HepG2 (cell line): ENCODE data around the gene IST1. TPM values are rescaled to one million over a fixed set of nuclear protein-coding genes. Genes with fewer than 3 reads are reported as not detected.

Experiments used
- ATAC-seq: fragments of 200-7000 bp; cut with Tn5 transposase; 3 replicates; pipeline ENCODE4 v1.9.1; 2020; ENCODE audit warnings: mild to moderate bottlenecking, moderate library complexity
- BruUV-seq: library from RNA; stranded (reverse); fragments of 400-500 nt; replicated peaks from 2 replicates; lab custom pipeline; 2021; lab: Mats Ljungman, UMichigan
- CTCF ChIA-PET: fragments of 300-600 bp; formaldehyde crosslinking; extraction: SDS; loops from one replicate; lab custom pipeline; 2021; ENCODE audit warnings: low total read pairs, inconsistent platforms, low intra/inter-chr PET ratio; lab: Yijun Ruan, JAX
- POLR2A ChIA-PET: fragments of 350-600 bp; sonication (Branson Sonifier 250); formaldehyde crosslinking; loops from one replicate; lab custom pipeline; 2020; ENCODE audit warnings: antibody characterized with exemption, inconsistent platforms; lab: Yijun Ruan, JAX
- DNase-seq: peaks from one replicate; pipeline ENCODE4 v3.0.0-alpha.2; 2015; ENCODE audit warnings: low spot score
- FAIRE-seq: peaks from 3 replicates; lab custom pipeline; 2011; peaks lifted over from hg19 to GRCh38; lab: Jason Lieb, UNC
- H2AFZ ChIP-seq: one replicate; pipeline ENCODE4 v1.6.1; 2011; ENCODE audit warnings: low read length, inconsistent platforms
- H3K27ac ChIP-seq: fragments of 300-600 bp; 3 replicates; pipeline ENCODE4 v1.8.0; 2011; ENCODE audit warnings: mixed run types, mild to moderate bottlenecking, mixed read lengths, low read length, inconsistent platforms; ENCODE audit not compliant: insufficient read depth; ENCODE audit errors: extremely low read length
- H3K27me3 ChIP-seq, 2 experiments: fragments of 200-600 bp in 1 of 2; 2 replicates in 1 of 2; 3 replicates in 1 of 2; pipeline versions ENCODE4 v1.6.0 to v1.8.0; 2011; ENCODE audit warnings: low read length in 2 of 2, mild to moderate bottlenecking in 2 of 2, moderate library complexity in 2 of 2, inconsistent platforms in 1 of 2; ENCODE audit not compliant: insufficient read depth in 2 of 2, control insufficient read depth in 1 of 2
- H3K36me3 ChIP-seq, 2 experiments: fragments of 200-600 bp in 1 of 2; replicated peaks in 1 of 2; 2 replicates in 1 of 2; 3 replicates in 1 of 2; pipeline versions ENCODE4 v1.5.1 to v1.8.0; 2011; ENCODE audit warnings: low read length in 2 of 2, inconsistent platforms in 1 of 2; ENCODE audit not compliant: insufficient read depth in 2 of 2, control insufficient read depth in 1 of 2
- H3K4me1 ChIP-seq: 2 replicates; pipeline ENCODE4 v1.5.1; 2012; ENCODE audit warnings: low read length, inconsistent platforms; ENCODE audit not compliant: insufficient read depth
- H3K4me2 ChIP-seq: 2 replicates; pipeline ENCODE4 v1.6.0; 2011; ENCODE audit warnings: low read depth, low read length, inconsistent platforms
- H3K4me3 ChIP-seq, 3 experiments: fragments of 200-600 bp in 1 of 3; sonication (generic), shearing (Covaris generic) in 1 of 3; replicated peaks in 1 of 3; 2 replicates each; pipeline ENCODE4 v1.5.1; 2011 to 2016; ENCODE audit warnings: low read length in 3 of 3, inconsistent platforms in 2 of 3, low read depth in 2 of 3, mild to moderate bottlenecking in 2 of 3, control low read depth in 1 of 3, mixed read lengths in 1 of 3; ENCODE audit not compliant: insufficient read depth in 1 of 3
- H3K79me2 ChIP-seq: one replicate; pipeline ENCODE4 v1.6.1; 2011; ENCODE audit warnings: low read length, inconsistent platforms; ENCODE audit not compliant: insufficient read depth
- H3K9ac ChIP-seq: 2 replicates; pipeline ENCODE4 v1.6.0; 2011; ENCODE audit warnings: mild to moderate bottlenecking, low read depth, low read length, inconsistent platforms; ENCODE audit not compliant: insufficient read depth
- H3K9me3 ChIP-seq: 2 replicates; pipeline ENCODE4 v1.5.1; 2012; ENCODE audit warnings: mild to moderate bottlenecking, low read length
- H4K20me1 ChIP-seq: 2 replicates; pipeline ENCODE4 v1.6.0; 2011; ENCODE audit warnings: inconsistent platforms, mild to moderate bottlenecking, low read length, moderate library complexity; ENCODE audit not compliant: insufficient read depth
- BORCS8-MEF2B ChIP-seq: sonication (generic); formaldehyde crosslinking; IDR thresholded peaks from 2 replicates; pipeline ENCODE4 v1.8.0; 2022; ENCODE audit warnings: mild to moderate bottlenecking, missing genetic modification reagents
- CC2D1A ChIP-seq: sonication (generic); formaldehyde crosslinking; IDR thresholded peaks from 2 replicates; pipeline ENCODE4 v1.8.1; 2023; ENCODE audit warnings: mild to moderate bottlenecking, missing genetic modification reagents
- DMAP1 ChIP-seq: IDR thresholded peaks from 2 replicates; pipeline ENCODE4 v1.6.1; 2016
- ELF4 ChIP-seq: sonication (generic); formaldehyde crosslinking; IDR thresholded peaks from 2 replicates; pipeline ENCODE4 v1.5.0; 2020; ENCODE audit warnings: missing genetic modification reagents, mild to moderate bottlenecking, moderate library complexity, borderline replicate concordance
- MAFK ChIP-seq, 2 experiments: IDR thresholded peaks in 1 of 2; conservative IDR thresholded peaks in 1 of 2; 2 replicates each; pipeline ENCODE4 v1.6.1; 2011; ENCODE audit warnings: improper control_type of control experiment in 2 of 2, low read length in 2 of 2
- MBD4 ChIP-seq: IDR thresholded peaks from 2 replicates; pipeline ENCODE4 v1.6.1; 2012; ENCODE audit warnings: low read length, inconsistent platforms, borderline replicate concordance
- NFIB ChIP-seq: sonication (generic); formaldehyde crosslinking; IDR thresholded peaks from 2 replicates; pipeline ENCODE4 v1.9.0; 2021; ENCODE audit warnings: missing genetic modification reagents, mild to moderate bottlenecking, borderline replicate concordance
- PHF5A ChIP-seq: IDR thresholded peaks from one replicate; pipeline ENCODE4 v1.6.1; 2018; ENCODE audit warnings: low read depth, missing genetic modification reagents; ENCODE audit not compliant: unreplicated experiment
- SMAD3 ChIP-seq: sonication (generic); formaldehyde crosslinking; IDR thresholded peaks from 2 replicates; pipeline ENCODE4 v1.4.0; 2020; ENCODE audit warnings: missing genetic modification reagents
- SMARCC2 ChIP-seq: fragments of 450-650 bp; IDR thresholded peaks from 2 replicates; pipeline ENCODE4 v1.6.1; 2017; ENCODE audit warnings: antibody characterized with exemption, mild to moderate bottlenecking
- SP5 ChIP-seq: IDR thresholded peaks from 2 replicates; pipeline ENCODE4 v1.6.1; 2016; ENCODE audit warnings: low read depth, borderline replicate concordance
- ZNF101 ChIP-seq: sonication (generic); formaldehyde crosslinking; IDR thresholded peaks from 2 replicates; pipeline ENCODE4 v1.4.0; 2020; ENCODE audit warnings: mild to moderate bottlenecking, low read depth, missing genetic modification reagents, borderline replicate concordance
- ZNF121 ChIP-seq: sonication (generic); formaldehyde crosslinking; IDR thresholded peaks from 2 replicates; pipeline ENCODE4 v1.5.0; 2020; ENCODE audit warnings: mild to moderate bottlenecking, missing genetic modification reagents
- ZNF30 ChIP-seq: sonication (generic); formaldehyde crosslinking; IDR thresholded peaks from 2 replicates; pipeline ENCODE4 v1.5.0; 2020; ENCODE audit warnings: mild to moderate bottlenecking, missing genetic modification reagents
- ZNF546 ChIP-seq: sonication (generic); formaldehyde crosslinking; conservative IDR thresholded peaks from 2 replicates; pipeline ENCODE4 v1.8.1; 2023; ENCODE audit warnings: mild to moderate bottlenecking, missing genetic modification reagents
- ZNF589 ChIP-seq: sonication (generic); formaldehyde crosslinking; conservative IDR thresholded peaks from 2 replicates; pipeline ENCODE4 v1.8.0; 2022; ENCODE audit warnings: mild to moderate bottlenecking, moderate library complexity, missing genetic modification reagents
- ZNF619 ChIP-seq: sonication (generic); formaldehyde crosslinking; IDR thresholded peaks from 2 replicates; pipeline ENCODE4 v1.4.0; 2020; ENCODE audit warnings: mild to moderate bottlenecking, missing genetic modification reagents
- ZNF724P ChIP-seq: sonication (generic); formaldehyde crosslinking; IDR thresholded peaks from 2 replicates; pipeline ENCODE4 v1.8.0; 2022; ENCODE audit warnings: missing genetic modification reagents, borderline replicate concordance
- ZNF773 ChIP-seq: sonication (generic); formaldehyde crosslinking; IDR thresholded peaks from 2 replicates; pipeline ENCODE4 v1.4.0; 2020; ENCODE audit warnings: missing genetic modification reagents, borderline replicate concordance
- WGBS: methylation state at CpG from one replicate; pipeline ENCODE4 v1.1.6; 2017; ENCODE audit warnings: low lambda C conversion rate; 5-methylcytosine and 5-hydroxymethylcytosine counted together
- in situ Hi-C: cut with HindIII; loops from 2 replicates; pipeline ENCODE4 v1.10.0; 2017; ENCODE audit warnings: low pct_unique_long_range_greater_than_20kb; ENCODE audit not compliant: extremely low pct_ligation_motif_present
- intact Hi-C: fragments of 100-400 bp; cut with micrococcal nuclease; formaldehyde crosslinking; loops from one replicate; pipeline ENCODE4 v1.10.0; 2022; ENCODE audit not compliant: unreplicated experiment
- polyA plus RNA-seq, 8 experiments: library from polyadenylated mRNA; depleted of rRNA in 3 of 8; stranded (reverse) in 7 of 8; unstranded in 1 of 8; fragments of >200 nt; fragmentation: Illumina TruSeq in 4 of 8; extraction: Trizol in 4 of 8; gene quantifications; 2 replicates each; pipeline versions ENCODE4 v1.2.1 to v1.2.3, GENCODE V29; 2011 to 2016; ENCODE audit warnings: low read depth in 4 of 8, missing spikeins in 1 of 8, mixed read lengths in 1 of 8; ENCODE audit not compliant: insufficient read depth in 1 of 8
- total RNA-seq, 5 experiments: library from RNA; depleted of rRNA; stranded (reverse); fragments of >200 nt; fragmentation: Illumina TruSeq; extraction: Trizol; gene quantifications; 2 replicates each; pipeline ENCODE4 v1.2.3, GENCODE V29; 2016; ENCODE audit warnings: low read depth in 1 of 5
- TF ChIP-seq, protein P1 (sequence below): sonication (generic); formaldehyde crosslinking; conservative IDR thresholded peaks from 2 replicates; pipeline ENCODE4 v1.4.0; 2020; ENCODE audit warnings: mild to moderate bottlenecking, missing genetic modification reagents, moderate library complexity
- TF ChIP-seq, protein P2 (sequence below): sonication (generic); formaldehyde crosslinking; IDR thresholded peaks from 2 replicates; pipeline ENCODE4 v1.5.1; 2020; ENCODE audit warnings: missing genetic modification reagents, mild to moderate bottlenecking, borderline replicate concordance

The IST1 gene
- total and polyA plus RNA-seq, 2 of the 13 experiments (the other 11 are each of a cell fraction or from before 2014, with no cell fraction given) = 346 to 415 TPM

DNA sequence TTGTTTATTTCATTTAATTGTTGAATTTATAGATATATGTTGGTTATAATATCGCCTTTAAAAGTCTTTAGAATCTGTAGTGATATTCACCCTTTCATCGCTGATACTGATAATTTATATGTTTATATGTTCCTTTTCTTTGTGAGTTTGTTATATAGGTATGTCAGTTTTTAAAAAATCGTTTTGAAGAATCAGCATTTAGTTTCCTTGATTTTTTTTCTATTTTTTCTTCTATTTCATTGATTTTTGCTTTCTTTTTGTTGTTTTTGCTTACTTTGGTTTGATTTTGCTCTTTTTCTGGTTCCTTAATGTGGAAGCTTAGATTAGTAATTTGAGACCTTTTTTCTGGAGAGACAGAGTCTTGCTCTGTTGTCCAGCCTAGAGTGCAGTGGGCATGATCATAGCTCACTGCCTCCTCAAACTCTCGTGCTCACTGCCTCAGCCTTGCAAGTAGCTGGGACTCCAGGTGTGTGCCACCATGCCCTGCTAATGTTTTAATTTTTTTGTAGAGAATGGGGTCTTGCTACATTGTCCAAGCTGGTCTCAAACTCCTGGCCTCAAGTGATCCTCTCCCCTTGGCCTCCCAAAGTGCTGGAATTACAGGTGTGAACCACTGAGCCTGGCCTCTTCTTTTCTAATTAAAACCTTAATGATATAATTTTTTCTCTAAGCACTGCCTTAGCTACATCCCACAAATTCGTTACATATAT is 7.5 kb downstream of the IST1 start:
- H3K9ac ChIP-seq = no peak overlapping the region
- intact Hi-C loops = no loop called here
- no peak for TF ChIP-seq ZNF724P (CRISPR knock-in tag)
- TF ChIP-seq ZNF589 = no peak
- no peak for TF ChIP-seq PHF5A (CRISPR knock-in tag)
- TF ChIP-seq, protein P1, sequence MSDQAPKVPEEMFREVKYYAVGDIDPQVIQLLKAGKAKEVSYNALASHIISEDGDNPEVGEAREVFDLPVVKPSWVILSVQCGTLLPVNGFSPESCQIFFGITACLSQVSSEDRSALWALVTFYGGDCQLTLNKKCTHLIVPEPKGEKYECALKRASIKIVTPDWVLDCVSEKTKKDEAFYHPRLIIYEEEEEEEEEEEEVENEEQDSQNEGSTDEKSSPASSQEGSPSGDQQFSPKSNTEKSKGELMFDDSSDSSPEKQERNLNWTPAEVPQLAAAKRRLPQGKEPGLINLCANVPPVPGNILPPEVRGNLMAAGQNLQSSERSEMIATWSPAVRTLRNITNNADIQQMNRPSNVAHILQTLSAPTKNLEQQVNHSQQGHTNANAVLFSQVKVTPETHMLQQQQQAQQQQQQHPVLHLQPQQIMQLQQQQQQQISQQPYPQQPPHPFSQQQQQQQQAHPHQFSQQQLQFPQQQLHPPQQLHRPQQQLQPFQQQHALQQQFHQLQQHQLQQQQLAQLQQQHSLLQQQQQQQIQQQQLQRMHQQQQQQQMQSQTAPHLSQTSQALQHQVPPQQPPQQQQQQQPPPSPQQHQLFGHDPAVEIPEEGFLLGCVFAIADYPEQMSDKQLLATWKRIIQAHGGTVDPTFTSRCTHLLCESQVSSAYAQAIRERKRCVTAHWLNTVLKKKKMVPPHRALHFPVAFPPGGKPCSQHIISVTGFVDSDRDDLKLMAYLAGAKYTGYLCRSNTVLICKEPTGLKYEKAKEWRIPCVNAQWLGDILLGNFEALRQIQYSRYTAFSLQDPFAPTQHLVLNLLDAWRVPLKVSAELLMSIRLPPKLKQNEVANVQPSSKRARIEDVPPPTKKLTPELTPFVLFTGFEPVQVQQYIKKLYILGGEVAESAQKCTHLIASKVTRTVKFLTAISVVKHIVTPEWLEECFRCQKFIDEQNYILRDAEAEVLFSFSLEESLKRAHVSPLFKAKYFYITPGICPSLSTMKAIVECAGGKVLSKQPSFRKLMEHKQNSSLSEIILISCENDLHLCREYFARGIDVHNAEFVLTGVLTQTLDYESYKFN (CRISPR knock-in tag) = no peak
- TF ChIP-seq CC2D1A (CRISPR knock-in tag) = no peak
- no peak for TF ChIP-seq MBD4
- TF ChIP-seq ZNF30 = no peak
- TF ChIP-seq SMARCC2 = no peak
- no peak for TF ChIP-seq BORCS8-MEF2B (CRISPR knock-in tag)
- TF ChIP-seq, protein P2, sequence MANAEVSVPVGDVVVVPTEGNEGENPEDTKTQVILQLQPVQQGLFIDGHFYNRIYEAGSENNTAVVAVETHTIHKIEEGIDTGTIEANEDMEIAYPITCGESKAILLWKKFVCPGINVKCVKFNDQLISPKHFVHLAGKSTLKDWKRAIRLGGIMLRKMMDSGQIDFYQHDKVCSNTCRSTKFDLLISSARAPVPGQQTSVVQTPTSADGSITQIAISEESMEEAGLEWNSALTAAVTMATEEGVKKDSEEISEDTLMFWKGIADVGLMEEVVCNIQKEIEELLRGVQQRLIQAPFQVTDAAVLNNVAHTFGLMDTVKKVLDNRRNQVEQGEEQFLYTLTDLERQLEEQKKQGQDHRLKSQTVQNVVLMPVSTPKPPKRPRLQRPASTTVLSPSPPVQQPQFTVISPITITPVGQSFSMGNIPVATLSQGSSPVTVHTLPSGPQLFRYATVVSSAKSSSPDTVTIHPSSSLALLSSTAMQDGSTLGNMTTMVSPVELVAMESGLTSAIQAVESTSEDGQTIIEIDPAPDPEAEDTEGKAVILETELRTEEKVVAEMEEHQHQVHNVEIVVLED (CRISPR knock-in tag) = no peak
- TF ChIP-seq SMAD3 (CRISPR knock-in tag) = no peak
- no peak for TF ChIP-seq ZNF619 (CRISPR knock-in tag)
- TF ChIP-seq SP5 (CRISPR knock-in tag) = no peak
- no peak for TF ChIP-seq DMAP1 (CRISPR knock-in tag)
- TF ChIP-seq NFIB = no peak
- peak; percentile 97 for TF ChIP-seq ZNF121 (CRISPR knock-in tag)
- TF ChIP-seq ZNF546 (CRISPR knock-in tag) = no peak
- TF ChIP-seq ZNF101 (CRISPR knock-in tag) = no peak
- TF ChIP-seq MAFK (conservative IDR thresholded peaks at IDR 0.05 in 1 of 2, IDR thresholded peaks at IDR 0.05 in 1 of 2; ENCODE audit: low read length in 2 of 2) = peak in 1 of 2 experiments; percentile 49; a peak in 2 of 4 replicates
- 0 out of 2 replicates have a peak, but pooled peaks have one; percentile 13 for TF ChIP-seq ELF4 (CRISPR knock-in tag)
- no peak for TF ChIP-seq ZNF773 (CRISPR knock-in tag)

More for the DNA sequence above, 7.5 kb downstream of the IST1 start:
- ChIA-PET POLR2A (interaction anchor here (0.7 to 1.5 kb wide), 2 partner anchors 8 to 9 kb away, joined by 3 read pairs; no protein-coding TSS in a partner anchor), CTCF (no interaction called here)
- Histone ChIP-seq H3K4me2 (0 out of 2 replicates have a peak overlapping the region, but pooled peaks have one; percentile 8), H2AFZ (no peak overlapping the region), H3K4me1 (peaks cover 75% of the 10 kb centered on the region), H3K27ac (no peak overlapping the region), H4K20me1 (peaks cover 99% of the 10 kb centered on the region), H3K4me3 (no peak overlapping the region), H3K79me2 (peaks cover 99% of the 10 kb centered on the region), H3K36me3 (peaks cover 3 to 14% of the 10 kb centered on the region in 2 experiments; a peak in 3 of 5 replicates), H3K27me3 (no peaks in the 10 kb centered on the region), H3K9me3 (no peaks in the 10 kb centered on the region)
- in situ Hi-C loops = no loop called here
- no TSS peak for BruUV-seq
- DNase-seq (no peak), FAIRE-seq (no peak), ATAC-seq (no peak)
- 96% methylated on average over 5 of the region's 5 CpGs for WGBS
